CD4-positive, alpha-beta T cell treated with Interleukin-17A for 4 hours (primary cell): Measurements from ENCODE around the gene TSPAN32.
A peak's percentile ranks its signal among the peaks of the same experiment; 100 is the strongest.

ENCODE experiments used
- DNase-seq: peaks from one replicate; pipeline ENCODE4 v3.0.0-alpha.2; 2020; ENCODE audit warnings: mixed read lengths

Gene TSPAN32, protein sequence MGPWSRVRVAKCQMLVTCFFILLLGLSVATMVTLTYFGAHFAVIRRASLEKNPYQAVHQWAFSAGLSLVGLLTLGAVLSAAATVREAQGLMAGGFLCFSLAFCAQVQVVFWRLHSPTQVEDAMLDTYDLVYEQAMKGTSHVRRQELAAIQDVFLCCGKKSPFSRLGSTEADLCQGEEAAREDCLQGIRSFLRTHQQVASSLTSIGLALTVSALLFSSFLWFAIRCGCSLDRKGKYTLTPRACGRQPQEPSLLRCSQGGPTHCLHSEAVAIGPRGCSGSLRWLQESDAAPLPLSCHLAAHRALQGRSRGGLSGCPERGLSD

GRCh38 chr11:2301631-2302305 lies at the start of gene TSPAN32, which contains the start of gene C11orf21:
TSPAN32 (plus strand) TSS chr11:2302013; CDS start chr11:2302150, 137 bp downstream.
C11orf21 (minus strand) TSS chr11:2301918; CDS start chr11:2301808, 110 bp downstream.
- peak; percentile 77 for DNase-seq

DNA sequence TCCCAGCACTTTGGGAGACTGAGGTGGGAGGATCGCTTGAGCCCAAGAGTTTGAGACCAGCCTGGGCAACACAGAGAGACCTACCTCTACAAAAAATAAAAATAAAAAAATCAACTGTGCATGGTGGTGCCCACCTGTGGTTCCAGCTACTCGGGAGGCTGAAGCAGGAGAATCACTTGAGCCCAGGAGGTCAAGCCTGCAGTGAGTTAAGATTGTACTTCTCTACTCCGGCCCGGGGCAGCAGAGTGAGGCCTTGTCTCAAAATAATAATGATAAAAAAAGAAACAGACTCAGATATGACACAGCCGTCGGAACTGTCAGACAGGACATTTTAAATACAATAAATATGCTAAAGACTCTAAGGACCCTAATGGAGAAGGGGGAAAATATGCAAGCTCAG lies 49.8 kb upstream of the TSPAN32 start:
- DNase-seq: no peak

DNA sequence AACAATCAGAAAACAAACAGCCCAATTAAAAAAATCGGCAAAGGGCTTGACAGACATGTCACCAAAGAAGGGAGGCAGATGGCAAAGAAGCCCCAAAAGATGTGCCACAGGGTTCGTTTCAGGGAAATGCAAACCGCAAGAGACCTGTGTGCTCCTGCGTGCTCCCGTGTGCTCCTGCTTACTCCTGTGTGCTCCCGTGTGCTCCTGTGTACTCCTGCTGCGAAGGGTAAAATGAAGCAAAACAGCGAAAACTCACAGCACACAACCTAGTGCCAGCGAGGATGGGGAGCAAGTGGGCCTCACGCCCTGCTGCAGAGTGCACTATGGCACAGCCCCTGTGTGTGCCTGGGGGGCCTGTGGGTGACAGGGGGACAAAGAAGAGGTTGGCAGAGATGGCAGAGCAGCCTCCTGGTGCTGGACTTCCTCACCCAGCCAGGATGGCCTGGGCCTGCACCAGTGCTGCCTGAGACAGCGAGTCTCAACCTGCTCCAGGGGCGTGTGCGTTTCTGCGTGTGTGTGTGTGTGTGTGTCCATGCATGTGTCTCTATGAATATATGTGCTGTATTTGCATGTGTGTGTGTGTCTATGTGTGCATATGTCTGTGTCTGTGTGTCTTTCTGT lies 45.4 kb upstream of the TSPAN32 start:
- no peak for DNase-seq

GRCh38 chr11:2256951-2257700 lies 44.7 kb upstream of the TSPAN32 start:
- no peak for DNase-seq

- no peak for DNase-seq
Observed at GRCh38 chr11:2258501-2259465, 43.0 kb upstream of the TSPAN32 start.

DNA sequence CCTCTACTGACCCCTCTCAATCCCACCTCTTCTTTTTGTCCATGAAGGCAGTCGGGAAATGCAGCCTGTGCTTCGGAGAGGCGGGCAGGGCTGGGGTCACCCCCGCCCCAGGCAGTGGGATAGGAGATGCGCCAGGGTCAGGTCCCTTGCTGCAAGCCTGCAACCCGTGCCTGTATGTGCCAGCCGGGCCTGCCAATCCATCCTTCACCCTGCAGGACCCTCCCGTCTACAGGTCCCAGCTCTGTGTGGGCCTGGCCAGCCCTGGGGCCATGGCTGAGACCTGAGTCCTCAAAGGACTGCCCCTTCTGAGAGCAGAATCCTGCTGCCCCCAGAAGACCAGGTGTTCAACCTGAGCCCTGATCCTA lies 42.4 kb upstream of the TSPAN32 start:
- DNase-seq: no peak

DNA sequence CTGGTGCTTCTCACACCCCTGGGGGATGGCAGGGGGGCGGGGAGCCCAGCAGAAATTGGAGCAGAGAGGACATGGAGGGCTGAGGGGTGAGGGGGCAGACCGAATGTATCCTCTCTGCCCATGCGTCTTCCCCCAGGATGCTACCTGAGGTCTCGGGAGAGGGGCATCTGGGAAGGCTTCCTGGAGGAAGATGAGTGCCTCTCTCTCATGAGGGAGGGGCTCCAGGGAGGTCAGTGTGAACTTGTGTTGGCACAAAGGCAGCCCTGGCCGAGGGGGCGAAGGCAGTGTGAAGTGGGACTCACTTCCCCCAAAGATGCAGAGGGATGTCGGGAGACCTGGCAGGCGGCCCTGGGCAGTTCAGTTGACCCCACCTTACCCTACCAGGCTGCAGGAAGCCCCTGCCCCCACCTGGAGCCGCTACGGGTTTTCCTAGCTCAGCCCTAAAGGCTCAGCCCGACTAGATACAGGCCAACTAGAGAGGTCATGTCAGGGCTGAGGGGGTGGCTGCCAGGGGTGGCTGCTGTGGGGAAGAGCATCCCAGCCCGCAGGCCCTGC lies 41.8 kb upstream of the TSPAN32 start:
- DNase-seq: no peak

DNA sequence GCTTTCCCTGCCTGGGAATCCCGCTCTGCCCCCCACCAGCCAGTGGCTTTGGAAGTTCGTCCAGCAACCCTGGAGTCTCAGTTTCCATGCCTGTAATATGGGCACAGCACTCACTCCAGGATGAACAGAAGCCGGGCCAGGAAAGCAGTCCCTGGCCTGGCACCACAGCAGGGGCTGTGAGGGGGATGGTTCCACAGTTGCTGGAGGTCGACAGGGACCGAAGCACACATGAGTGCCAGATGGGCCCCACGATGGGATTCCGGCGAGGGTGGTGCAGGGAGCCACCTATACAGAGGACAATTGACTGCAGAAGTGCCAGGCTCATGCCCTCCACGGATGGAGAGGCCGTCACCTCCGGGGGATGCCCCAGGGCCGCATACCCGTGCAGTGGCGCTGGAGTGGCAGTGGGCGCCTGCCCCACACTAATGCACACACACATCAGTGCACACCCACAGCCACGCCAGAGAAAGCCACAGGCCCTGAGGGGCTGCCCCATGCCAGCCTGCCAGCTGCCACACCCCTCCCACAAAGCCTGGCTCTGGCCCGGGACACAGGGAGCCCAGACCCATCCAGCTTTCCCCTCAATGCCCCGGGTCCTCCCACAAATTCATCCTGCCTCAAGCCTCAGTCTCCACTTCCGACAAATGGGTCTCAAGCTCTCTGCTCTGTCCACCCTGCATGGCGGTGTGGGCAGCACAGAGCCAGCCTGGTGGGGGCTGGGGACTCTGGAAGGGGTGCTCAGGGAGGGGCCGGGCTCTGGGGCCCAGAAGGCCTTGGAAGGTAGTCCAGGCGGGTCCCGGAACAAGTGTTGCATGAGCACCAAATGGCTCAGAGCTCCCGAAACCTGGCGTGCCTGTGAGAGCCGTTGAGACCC lies 41.1 kb upstream of the TSPAN32 start:
- DNase-seq: no peak

GRCh38 chr11:2261436-2262230 lies 40.2 kb upstream of the TSPAN32 start:
- DNase-seq: no peak

DNA sequence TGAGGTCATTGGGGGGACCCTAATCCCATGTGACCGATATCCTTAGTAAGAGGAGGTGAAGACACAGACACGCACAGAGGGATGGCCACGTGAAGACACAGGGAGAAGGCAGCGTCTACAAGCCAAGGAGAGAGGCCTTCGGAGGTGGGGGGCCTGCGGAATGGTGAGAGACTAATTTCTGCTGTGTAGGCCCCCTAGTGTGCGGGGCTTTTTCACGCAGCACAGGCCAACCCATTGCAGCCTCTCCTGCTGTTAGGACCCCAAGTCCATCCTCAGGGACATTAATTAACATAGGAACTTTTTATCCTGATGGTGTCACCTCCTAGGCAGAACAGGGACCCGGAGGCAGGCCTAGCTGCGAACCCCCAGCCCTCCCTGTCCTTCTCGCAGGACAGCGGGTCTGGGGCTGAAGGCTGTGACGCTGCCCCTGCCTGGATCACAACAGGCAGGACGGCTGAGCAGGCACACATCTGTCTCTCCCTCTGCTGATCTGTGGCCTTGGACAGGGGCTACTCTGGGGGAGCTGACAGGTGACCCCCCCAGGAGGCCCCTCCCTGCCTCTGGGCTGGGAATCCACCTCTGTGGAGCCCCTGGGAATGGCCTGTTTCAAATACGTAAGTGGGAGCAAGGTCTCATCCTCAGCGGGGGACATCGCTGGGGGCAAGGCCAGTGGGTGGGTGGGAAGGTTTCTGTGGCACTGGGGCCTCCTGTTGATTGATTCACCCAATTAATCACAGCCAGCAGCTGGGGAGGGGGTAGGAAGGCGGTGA lies 39.3 kb upstream of the TSPAN32 start:
- no peak for DNase-seq

DNA sequence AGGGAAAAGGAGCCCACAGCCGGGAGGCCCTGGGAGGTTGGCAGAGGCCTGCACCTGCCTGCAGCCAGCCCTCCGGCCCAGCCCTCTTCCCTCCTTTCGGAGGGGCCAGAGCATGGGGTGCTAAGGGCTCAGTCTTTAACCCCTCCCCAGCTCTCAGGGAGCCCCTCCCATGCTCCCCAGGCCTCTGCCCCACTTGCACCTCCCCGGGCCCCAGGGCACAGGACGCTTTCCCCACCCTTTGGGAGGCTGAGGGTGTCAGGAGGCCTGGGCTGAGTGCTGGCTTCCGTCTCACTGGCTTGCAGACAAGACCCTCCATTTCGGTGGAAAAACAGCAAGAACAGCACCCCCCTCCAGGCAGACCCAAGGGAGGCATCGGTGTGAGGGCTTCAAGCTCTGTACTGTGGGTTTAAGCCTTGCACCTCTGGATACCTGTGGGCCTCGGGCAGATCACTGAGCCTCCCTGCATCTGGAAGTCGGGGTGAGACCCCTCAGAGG lies 38.7 kb upstream of the TSPAN32 start:
- DNase-seq: no peak

GRCh38 chr11:2263724-2264360 lies 38.0 kb upstream of the TSPAN32 start:
- DNase-seq: no peak

DNA sequence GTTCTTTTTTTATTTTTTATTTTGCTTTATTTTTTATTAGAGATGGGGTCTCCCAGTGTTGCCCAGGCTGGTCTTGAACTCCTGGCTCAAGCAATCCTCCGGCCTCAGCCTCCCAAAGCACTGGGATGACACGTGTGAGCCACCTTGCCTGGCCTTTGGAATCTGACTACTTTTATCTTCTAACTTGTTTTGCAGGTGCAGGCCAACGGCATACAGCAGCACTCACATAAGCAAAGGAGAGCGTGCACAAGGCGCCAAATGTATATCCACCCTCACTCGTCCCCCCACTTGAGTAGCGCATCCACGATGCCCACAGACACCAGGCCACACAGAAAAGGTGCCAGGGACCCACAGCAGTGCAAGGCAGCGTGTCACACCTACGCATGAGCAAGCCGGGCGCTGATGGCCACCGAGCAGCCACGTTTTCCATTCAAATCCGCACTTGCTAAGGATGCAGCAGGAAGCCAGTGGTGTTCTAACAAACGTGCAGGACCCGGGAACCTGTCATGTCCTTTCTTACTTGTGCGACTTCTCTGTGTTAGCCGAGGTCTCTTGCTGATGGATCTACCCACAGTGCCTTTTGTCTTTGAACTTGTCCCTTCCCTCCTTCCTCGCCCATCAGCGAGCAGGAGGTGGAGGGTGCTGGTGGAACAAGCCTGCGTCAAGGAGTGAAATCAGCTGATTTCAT lies 37.3 kb upstream of the TSPAN32 start:
- DNase-seq: no peak

DNA sequence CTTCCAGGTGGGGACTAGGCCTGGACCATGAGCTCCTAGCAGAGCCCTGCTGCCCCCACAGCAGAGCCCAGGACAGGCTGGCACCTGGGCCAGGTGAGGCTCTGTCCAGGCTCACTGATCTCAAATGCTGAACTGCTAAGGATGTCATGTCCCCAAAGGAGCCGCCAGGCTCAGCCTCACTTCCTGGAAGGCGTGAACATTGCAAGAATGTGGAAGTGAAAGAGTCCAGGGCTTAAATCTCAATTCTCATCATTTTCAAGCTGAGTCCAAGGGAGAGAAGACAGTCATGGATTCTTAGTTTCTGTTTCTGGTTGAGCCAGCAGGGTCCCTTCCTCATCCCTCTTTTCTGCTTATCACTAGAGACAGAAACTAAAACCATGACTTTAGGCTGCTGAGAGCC lies 36.4 kb upstream of the TSPAN32 start:
- DNase-seq: no peak

- no peak for DNase-seq
Observed at GRCh38 chr11:2265854-2266585, 35.8 kb upstream of the TSPAN32 start.

DNA sequence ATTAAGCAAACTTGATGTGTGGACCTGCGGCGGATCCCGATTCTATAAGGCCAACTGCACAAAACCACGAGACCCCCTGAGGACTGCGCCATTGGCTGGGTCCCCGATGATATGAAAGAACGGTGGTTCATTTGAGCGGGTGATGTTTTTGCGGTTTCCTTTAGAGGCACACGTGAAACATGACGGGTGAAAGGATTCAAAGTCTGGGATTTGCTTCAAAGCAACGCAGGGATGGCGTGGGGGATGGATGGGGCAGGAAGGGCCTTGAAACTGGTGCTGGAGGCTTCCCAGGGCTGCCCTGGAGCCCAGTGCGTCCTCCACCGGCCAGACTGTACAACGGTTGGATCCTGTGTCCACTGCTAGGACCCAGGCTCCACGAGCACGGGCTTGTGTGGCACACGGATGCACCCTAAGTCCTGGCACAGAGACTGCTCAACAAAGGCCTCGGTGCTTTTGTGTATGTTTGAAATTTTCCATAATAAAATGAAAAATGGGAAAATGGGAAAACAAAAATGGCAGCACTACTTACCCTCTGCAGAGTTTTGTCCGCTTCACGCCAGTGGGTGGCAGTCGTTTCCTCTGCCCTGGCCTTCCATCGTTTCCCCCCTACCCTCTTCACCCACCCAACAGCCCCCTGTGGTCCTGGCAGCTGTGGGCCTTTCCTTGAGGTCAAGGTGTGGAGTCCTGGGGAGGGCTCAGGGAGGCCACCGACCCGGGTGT lies 35.1 kb upstream of the TSPAN32 start:
- DNase-seq: no peak
